Subcutaneous abdominal adipose tissue (tissue), 5 donors: ENCODE data around the gene PSMG4.
A peak's percentile ranks its signal among the peaks of the same experiment; 100 is the strongest.

ENCODE experiments used
- H3K27ac ChIP-seq: one replicate; pipeline ENCODE4 v1.7.0; 2013; ENCODE audit warnings: low read depth, mild to moderate bottlenecking, inconsistent platforms, low read length, moderate library complexity
- H3K27me3 ChIP-seq, 5 donors: one replicate each; pipeline ENCODE4 v1.7.0; 2013; ENCODE audit warnings: low read length in 5 of 5, inconsistent platforms in 1 of 5; ENCODE audit not compliant: control insufficient read depth in 5 of 5, insufficient read depth in 4 of 5
- H3K36me3 ChIP-seq, 5 donors: one replicate each; pipeline ENCODE4 v1.7.0; 2013; ENCODE audit warnings: low read length in 5 of 5; ENCODE audit not compliant: control insufficient read depth in 5 of 5, insufficient read depth in 5 of 5
- H3K4me1 ChIP-seq, 5 donors: one replicate each; pipeline ENCODE4 v1.7.0; 2013; ENCODE audit warnings: low read length in 5 of 5, mild to moderate bottlenecking in 3 of 5, moderate library complexity in 1 of 5; ENCODE audit not compliant: control insufficient read depth in 5 of 5, insufficient read depth in 5 of 5
- H3K4me3 ChIP-seq, 5 donors: one replicate each; pipeline ENCODE4 v1.7.0; 2013; ENCODE audit warnings: low read length in 5 of 5, low read depth in 1 of 5
- H3K9ac ChIP-seq, 5 donors: one replicate each; pipeline ENCODE4 v1.7.0; 2013; ENCODE audit warnings: low read length in 5 of 5, mild to moderate bottlenecking in 4 of 5, moderate library complexity in 3 of 5
- H3K9me3 ChIP-seq, 5 donors: one replicate each; pipeline ENCODE4 v1.7.0; 2013; ENCODE audit warnings: low read length in 5 of 5; ENCODE audit not compliant: control insufficient read depth in 5 of 5
- donor health status: healthy.
- donor health status: healthy.
- donor health status: healthy.
- donor health status: healthy.
- donor health status: healthy.

The PSMG4 gene

GRCh38 chr6:3249821-3250220, 8.9 kb upstream of the PSMG4 start:
- Histone ChIP-seq H3K9ac (no peak overlapping the region), H3K27ac (no peak overlapping the region), H3K36me3 (no peaks in the 10 kb centered on the region), H3K4me3 (no peak overlapping the region), H3K27me3 (no peaks in the 10 kb centered on the region), H3K4me1 (peaks cover 8 to 32% (median 31%) of the 10 kb centered on the region in 5 donors), H3K9me3 (no peaks in the 10 kb centered on the region)

- peaks cover 8 to 32% (median 31%) of the 10 kb centered on the region in 5 donors for H3K4me1 ChIP-seq
- H3K9me3 ChIP-seq: no peaks in the 10 kb centered on the region
- no peak overlapping the region for H3K4me3 ChIP-seq
- H3K27ac ChIP-seq: no peak overlapping the region
- H3K36me3 ChIP-seq: no peaks in the 10 kb centered on the region
- H3K9ac ChIP-seq: no peak overlapping the region
- no peaks in the 10 kb centered on the region for H3K27me3 ChIP-seq
Measured at GRCh38 chr6:3250231-3250675, 8.5 kb upstream of the PSMG4 start.

GRCh38 chr6:3251462-3252314, 7.1 kb upstream of the PSMG4 start:
- Histone ChIP-seq H3K36me3 (no peaks in the 10 kb centered on the region), H3K9ac (no peak overlapping the region), H3K4me3 (peak overlapping the region; percentile 13 to 60 (median 38)), H3K4me1 (peaks cover 8 to 32% (median 31%) of the 10 kb centered on the region in 5 donors), H3K9me3 (no peaks in the 10 kb centered on the region), H3K27ac (no peak overlapping the region), H3K27me3 (no peaks in the 10 kb centered on the region)

GRCh38 chr6:3252369-3252768, 6.4 kb upstream of the PSMG4 start:
- no peaks in the 10 kb centered on the region for H3K36me3 ChIP-seq
- H3K9me3 ChIP-seq: no peaks in the 10 kb centered on the region
- H3K4me1 ChIP-seq: peaks cover 7 to 29% (median 28%) of the 10 kb centered on the region in 5 donors
- H3K9ac ChIP-seq: no peak overlapping the region
- no peaks in the 10 kb centered on the region for H3K27me3 ChIP-seq
- no peak overlapping the region for H3K27ac ChIP-seq
- no peak overlapping the region for H3K4me3 ChIP-seq

GRCh38 chr6:3252861-3253596, 5.7 kb upstream of the PSMG4 start:
- no peak overlapping the region for H3K27ac ChIP-seq
- no peak overlapping the region for H3K9ac ChIP-seq
- H3K27me3 ChIP-seq: no peaks in the 10 kb centered on the region
- H3K4me1 ChIP-seq: peaks cover 5 to 22% (median 22%) of the 10 kb centered on the region in 5 donors
- H3K4me3 ChIP-seq: no peak overlapping the region
- no peaks in the 10 kb centered on the region for H3K36me3 ChIP-seq
- no peaks in the 10 kb centered on the region for H3K9me3 ChIP-seq

- Histone ChIP-seq H3K9ac (no peak overlapping the region), H3K27me3 (no peaks in the 10 kb centered on the region), H3K9me3 (no peaks in the 10 kb centered on the region), H3K4me3 (no peak overlapping the region), H3K27ac (no peak overlapping the region), H3K36me3 (no peaks in the 10 kb centered on the region), H3K4me1 (peaks cover 5 to 24% (median 21%) of the 10 kb centered on the region in 5 donors)
Measured at GRCh38 chr6:3253597-3253961, 5.2 kb upstream of the PSMG4 start.

GRCh38 chr6:3258201-3258600, 546 bp upstream of the PSMG4 start:
- H3K4me1 ChIP-seq: peaks cover 0 to 33% (median 31%) of the 10 kb centered on the region in 5 donors
- no peak overlapping the region for H3K27ac ChIP-seq
- H3K9me3 ChIP-seq: no peaks in the 10 kb centered on the region
- peak overlapping the region in 3 of 5 donors; percentile 36 to 46 (median 42) for H3K9ac ChIP-seq
- no peaks in the 10 kb centered on the region for H3K27me3 ChIP-seq
- H3K36me3 ChIP-seq: peaks cover 0 to 1% (median 0%) of the 10 kb centered on the region in 5 donors
- H3K4me3 ChIP-seq: peak overlapping the region; percentile 48 to 92 (median 91)

- peaks cover 0 to 15% (median 11%) of the 10 kb centered on the region in 5 donors for H3K36me3 ChIP-seq
- peak overlapping the region; percentile 91 to 93 (median 92) for H3K4me3 ChIP-seq
- H3K9me3 ChIP-seq: no peaks in the 10 kb centered on the region
- peak overlapping the region; percentile 62 for H3K27ac ChIP-seq
- H3K4me1 ChIP-seq: peaks cover 0 to 42% (median 31%) of the 10 kb centered on the region in 5 donors
- no peaks in the 10 kb centered on the region for H3K27me3 ChIP-seq
- peak overlapping the region in 4 of 5 donors; percentile 48 to 83 (median 74) for H3K9ac ChIP-seq
Measured at GRCh38 chr6:3259491-3259958, 778 bp downstream of the PSMG4 start.

GRCh38 chr6:3260296-3260695, 1.5 kb downstream of the PSMG4 start:
- Histone ChIP-seq H3K9ac (no peak overlapping the region), H3K4me3 (no peak overlapping the region), H3K27ac (no peak overlapping the region)

More at GRCh38 chr6:3260296-3260695, 1.5 kb downstream of the PSMG4 start:
- H3K9me3 ChIP-seq: no peaks in the 10 kb centered on the region
- no peaks in the 10 kb centered on the region for H3K27me3 ChIP-seq
- H3K4me1 ChIP-seq: peaks cover 0 to 45% (median 31%) of the 10 kb centered on the region in 5 donors
- H3K36me3 ChIP-seq: peaks cover 0 to 20% (median 13%) of the 10 kb centered on the region in 5 donors
